HG03066 (cell line): Measurements from ENCODE around the gene TJAP1.
"Not testable (repeated sequence)": the region's sequence is repeated elsewhere in the genome, so short reads cannot be mapped to it uniquely, and the experiment has no call there.

Experiments
- ATAC-seq: cut with Tn5 transposase; IDR thresholded peaks from one replicate; pipeline ENCODE4 v1.9.1; 2021; ENCODE audit warnings: low read depth; ENCODE audit not compliant: unreplicated experiment

The TJAP1 gene

GRCh38 chr6:43521836-43522235 is 44.5 kb downstream of the TJAP1 start:
- no peak for ATAC-seq

GRCh38 chr6:43522547-43523261 is 45.3 kb downstream of the TJAP1 start:
- ATAC-seq, result no peak

- no peak for ATAC-seq
These were observed 45.9 kb downstream of the TJAP1 start for GRCh38 chr6:43523284-43523683.

- no peak for ATAC-seq
These were observed 47.2 kb downstream of the TJAP1 start for GRCh38 chr6:43524483-43524961.

GRCh38 chr6:43532201-43532600 is 54.8 kb downstream of the TJAP1 start:
- ATAC-seq, result no peak

- not testable (repeated sequence) for ATAC-seq
These were observed 61.6 kb downstream of the TJAP1 start for GRCh38 chr6:43538986-43539385.

- not testable (repeated sequence) for ATAC-seq
These were observed 62.0 kb downstream of the TJAP1 start for GRCh38 chr6:43539409-43539808.

- no peak for ATAC-seq
These were observed 63.1 kb downstream of the TJAP1 start for GRCh38 chr6:43540507-43540906.

GRCh38 chr6:43541774-43542471 is 64.6 kb downstream of the TJAP1 start:
- peak; percentile 80 for ATAC-seq

- ATAC-seq, result no peak
These were observed 67.1 kb downstream of the TJAP1 start for GRCh38 chr6:43544461-43544860.

- no peak for ATAC-seq
These were observed 69.9 kb downstream of the TJAP1 start for GRCh38 chr6:43547222-43547621.
